H1 (cell line): Measurements from ENCODE around the gene SEPTIN1.

ENCODE experiments used
- ATF3 ChIP-seq: IDR thresholded peaks from 2 replicates; pipeline ENCODE4 v1.6.1; 2011; ENCODE audit warnings: low read depth, mild to moderate bottlenecking, low read length; ENCODE audit not compliant: insufficient read depth
- CTCF ChIP-seq, 3 experiments: IDR thresholded peaks; 1 replicate in 2 of 3; 2 replicates in 1 of 3; pipeline versions ENCODE4 v1.5.1 to v1.6.1; 2011; ENCODE audit warnings: low read length in 3 of 3, mild to moderate bottlenecking in 3 of 3, inconsistent platforms in 2 of 3, low read depth in 1 of 3, moderate library complexity in 1 of 3; ENCODE audit not compliant: insufficient read depth in 1 of 3; ENCODE audit errors: control extremely low read depth in 1 of 3
- EZH2 ChIP-seq: fragments of 200-600 bp; sonication (generic); IDR thresholded peaks from 2 replicates; pipeline ENCODE4 v1.7.1; 2012; ENCODE audit warnings: low read depth, mild to moderate bottlenecking, moderate library complexity, low read length, inconsistent platforms; ENCODE audit not compliant: severe bottlenecking
- GABPA ChIP-seq: IDR thresholded peaks from 2 replicates; pipeline ENCODE4 v1.6.1; 2011; ENCODE audit warnings: mild to moderate bottlenecking, low read length, moderate library complexity, borderline replicate concordance; ENCODE audit not compliant: insufficient read depth
- POLR2A ChIP-seq, 2 experiments: IDR thresholded peaks; 1 replicate in 1 of 2; 2 replicates in 1 of 2; pipeline ENCODE4 v1.6.1; 2011; ENCODE audit warnings: low read depth in 2 of 2, low read length in 2 of 2, mild to moderate bottlenecking in 2 of 2; ENCODE audit errors: control extremely low read depth in 1 of 2
- RXRA ChIP-seq: IDR thresholded peaks from 2 replicates; pipeline ENCODE4 v1.6.1; 2011; ENCODE audit warnings: low read depth, mild to moderate bottlenecking, low read length, moderate library complexity; ENCODE audit not compliant: insufficient read depth
- USF2 ChIP-seq: IDR thresholded peaks from 2 replicates; pipeline ENCODE4 v1.6.1; 2011; ENCODE audit warnings: low read length, improper control_type of control experiment

- TF ChIP-seq POLR2A (IDR thresholded peaks at IDR 0.05; ENCODE audit: control extremely low read depth in 1 of 2, low read depth in 2 of 2, low read length in 2 of 2) (no peak), ATF3 (no peak), GABPA (no peak), RXRA (no peak), CTCF (IDR thresholded peaks at IDR 0.05; ENCODE audit: control extremely low read depth in 1 of 3, insufficient read depth in 1 of 3, low read depth in 1 of 3, low read length in 3 of 3) (no peak), EZH2 (no peak), USF2 (no peak)
Observed at GRCh38 chr16:30340621-30341020, 41.7 kb downstream of the SEPTIN1 start.
